Measurements from ENCODE around the gene NUDT4. TPM values are rescaled to one million over a fixed set of nuclear protein-coding genes. Genes with fewer than 3 reads are reported as not detected.
A peak's percentile ranks its signal among the peaks of the same experiment; 100 is the strongest.

Gene NUDT4
- total RNA-seq, 3 donors from 2014 or later (not counting 1 experiment from before 2014, with no cell fraction given) = 51.6 to 61.5 (median 52.2) TPM

- Histone ChIP-seq H3K36me3 (ENCODE audit: control insufficient read depth, insufficient read depth, low read length) (no peaks in the 10 kb centered on the region), H3K27ac (ENCODE audit: low read length) (peak overlapping the region; percentile 76), H3K4me3 (ENCODE audit: low read length) (peak overlapping the region; percentile 67), H3K27me3 (ENCODE audit: control insufficient read depth, insufficient read depth, low read length) (no peaks in the 10 kb centered on the region), H3K4me1 (ENCODE audit: control insufficient read depth, insufficient read depth, low read length) (peaks cover 14% of the 10 kb centered on the region), H3K9me3 (ENCODE audit: control insufficient read depth, insufficient read depth, low read length) (no peaks in the 10 kb centered on the region)
- Mint-ChIP-seq H3K4me3 (peak overlapping the region; percentile 99), H3K9me3 (no peaks in the 10 kb centered on the region), H3K4me1 (peaks cover 33 to 46% of the 10 kb centered on the region in 2 donors), H3K27ac (peak overlapping the region; percentile 93 to 98), H3K36me3 (no peaks in the 10 kb centered on the region), H3K27me3 (ENCODE audit: low read depth in 2 of 2) (peaks cover 0 to 2% of the 10 kb centered on the region in 2 donors)
- DNase-seq (peak in 1 of 2 donors; percentile 31), ATAC-seq (no peak)
- intact Hi-C loops (cut with micrococcal nuclease) = loop anchor here (5.0 kb wide), 2 partner anchors 63 to 452 kb away; partner anchors contain the start of genes EEA1 and UBE2N
- 2% methylated on average over 7 of the region's 8 CpGs for WGBS (ENCODE audit: insufficient coverage)
- TF ChIP-seq CTCF (IDR thresholded peaks at IDR 0.05) = no peak
Observed at GRCh38 chr12:93379326-93379980, 1.7 kb downstream of the NUDT4 start.

- Histone ChIP-seq H3K27ac (ENCODE audit: low read length) (peak overlapping the region; percentile 76), H3K9me3 (ENCODE audit: control insufficient read depth, insufficient read depth, low read length) (no peaks in the 10 kb centered on the region), H3K27me3 (ENCODE audit: control insufficient read depth, insufficient read depth, low read length) (no peaks in the 10 kb centered on the region), H3K4me1 (ENCODE audit: control insufficient read depth, insufficient read depth, low read length) (peaks cover 14% of the 10 kb centered on the region), H3K4me3 (ENCODE audit: low read length) (no peak overlapping the region), H3K36me3 (ENCODE audit: control insufficient read depth, insufficient read depth, low read length) (no peaks in the 10 kb centered on the region)
- no peak for DNase-seq
- intact Hi-C loops (cut with micrococcal nuclease) = loop anchor here (5.0 kb wide), 2 partner anchors 62 to 453 kb away; partner anchors contain the start of genes EEA1 and UBE2N
- Mint-ChIP-seq H3K4me1 (peaks cover 35 to 46% of the 10 kb centered on the region in 2 donors), H3K27me3 (ENCODE audit: low read depth in 2 of 2) (peaks cover 0 to 2% of the 10 kb centered on the region in 2 donors), H3K4me3 (peak overlapping the region; percentile 99), H3K9me3 (no peaks in the 10 kb centered on the region), H3K27ac (peak overlapping the region; percentile 93 to 98), H3K36me3 (no peaks in the 10 kb centered on the region)
- ATAC-seq = no peak
- no peak for TF ChIP-seq CTCF (IDR thresholded peaks at IDR 0.05)
Observed at GRCh38 chr12:93379981-93380361, 2.2 kb downstream of the NUDT4 start.

GRCh38 chr12:93380480-93381121 is 2.9 kb downstream of the NUDT4 start:
- WGBS (ENCODE audit: insufficient coverage) = 58% methylated on average over 2 of the region's 2 CpGs
- intact Hi-C loops (cut with micrococcal nuclease) = no loop called here
- peak overlapping the region; percentile 99 for H3K4me3 Mint-ChIP-seq
- Histone ChIP-seq H3K27ac (ENCODE audit: low read length) (no peak overlapping the region), H3K9me3 (ENCODE audit: control insufficient read depth, insufficient read depth, low read length) (no peaks in the 10 kb centered on the region), H3K36me3 (ENCODE audit: control insufficient read depth, insufficient read depth, low read length) (no peaks in the 10 kb centered on the region), H3K27me3 (ENCODE audit: control insufficient read depth, insufficient read depth, low read length) (no peaks in the 10 kb centered on the region), H3K4me3 (ENCODE audit: low read length) (no peak overlapping the region), H3K4me1 (ENCODE audit: control insufficient read depth, insufficient read depth, low read length) (peaks cover 14% of the 10 kb centered on the region)
- peaks cover 0 to 2% of the 10 kb centered on the region in 2 donors for H3K27me3 Mint-ChIP-seq (ENCODE audit: low read depth in 2 of 2)
- no peak for ATAC-seq
- peak overlapping the region; percentile 93 to 98 for H3K27ac Mint-ChIP-seq
- no peaks in the 10 kb centered on the region for H3K36me3 Mint-ChIP-seq
- DNase-seq = peak in 1 of 2 donors; percentile 32
- TF ChIP-seq CTCF (IDR thresholded peaks at IDR 0.05) = no peak
- no peaks in the 10 kb centered on the region for H3K9me3 Mint-ChIP-seq
- H3K4me1 Mint-ChIP-seq = peaks cover 41 to 51% of the 10 kb centered on the region in 2 donors
